NCI-H2081 treated with DMSO at 0.1 percent for 48 hours (cell line): ENCODE measurements around the gene FMO4.
"Not testable (repeated sequence)": the region's sequence is repeated elsewhere in the genome, so short reads cannot be mapped to it uniquely, and the experiment has no call there.

Source experiments
- DNase-seq: peaks from one replicate; lab custom pipeline; 2025; lab: John Stamatoyannopoulos, UW

Gene FMO4

GRCh38 chr1:171334024-171334640 lies 20.1 kb downstream of the FMO4 start:
- DNase-seq: no peak

- no peak for DNase-seq
These were observed 22.0 kb downstream of the FMO4 start for GRCh38 chr1:171335964-171336363.

- DNase-seq: not testable (repeated sequence)
These were observed 25.4 kb downstream of the FMO4 start for GRCh38 chr1:171339345-171339744.

GRCh38 chr1:171343727-171344472 lies 29.9 kb downstream of the FMO4 start:
- DNase-seq: no peak

GRCh38 chr1:171344473-171344820 lies 30.5 kb downstream of the FMO4 start:
- DNase-seq: no peak

- DNase-seq: no peak
These were observed 31.6 kb downstream of the FMO4 start for GRCh38 chr1:171345536-171345935.

- no peak for DNase-seq
These were observed 32.9 kb downstream of the FMO4 start for GRCh38 chr1:171346881-171347280.

GRCh38 chr1:171350594-171350993 lies 36.6 kb downstream of the FMO4 start:
- DNase-seq: no peak

- no peak for DNase-seq
These were observed 38.0 kb downstream of the FMO4 start for GRCh38 chr1:171351961-171352360.

GRCh38 chr1:171352554-171352953 lies 38.6 kb downstream of the FMO4 start:
- DNase-seq: no peak

GRCh38 chr1:171355727-171356126 lies 41.7 kb downstream of the FMO4 start:
- DNase-seq: no peak

GRCh38 chr1:171357179-171357578 lies 43.2 kb downstream of the FMO4 start:
- no peak for DNase-seq

GRCh38 chr1:171359355-171359648 lies 45.3 kb downstream of the FMO4 start:
- DNase-seq: not testable (repeated sequence)

- not testable (repeated sequence) for DNase-seq
These were observed 45.9 kb downstream of the FMO4 start for GRCh38 chr1:171359731-171360527.

GRCh38 chr1:171366085-171366484 lies 52.1 kb downstream of the FMO4 start:
- DNase-seq: no peak

- DNase-seq: no peak
These were observed 52.8 kb downstream of the FMO4 start for GRCh38 chr1:171366816-171367215.

GRCh38 chr1:171367436-171367835 lies 53.5 kb downstream of the FMO4 start:
- DNase-seq: no peak

GRCh38 chr1:171372418-171373084 lies 58.6 kb downstream of the FMO4 start:
- DNase-seq: no peak

- not testable (repeated sequence) for DNase-seq
These were observed 59.6 kb downstream of the FMO4 start for GRCh38 chr1:171373357-171374122.

GRCh38 chr1:171379846-171380245 lies 65.9 kb downstream of the FMO4 start:
- no peak for DNase-seq

GRCh38 chr1:171381866-171382210 lies 67.9 kb downstream of the FMO4 start:
- DNase-seq: no peak

- no peak for DNase-seq
These were observed 70.5 kb downstream of the FMO4 start for GRCh38 chr1:171384496-171384895.
